Activated naive CD4-positive, alpha-beta T cell (primary cell): ENCODE results near the gene EZR.
"Not testable (repeated sequence)": the region's sequence is repeated elsewhere in the genome, so short reads cannot be mapped to it uniquely, and the experiment has no call there.

Experiments
- DNase-seq, 4 experiments: peaks; one replicate each; lab custom pipeline; 2025; lab: John Stamatoyannopoulos, UW

EZR gene

DNA sequence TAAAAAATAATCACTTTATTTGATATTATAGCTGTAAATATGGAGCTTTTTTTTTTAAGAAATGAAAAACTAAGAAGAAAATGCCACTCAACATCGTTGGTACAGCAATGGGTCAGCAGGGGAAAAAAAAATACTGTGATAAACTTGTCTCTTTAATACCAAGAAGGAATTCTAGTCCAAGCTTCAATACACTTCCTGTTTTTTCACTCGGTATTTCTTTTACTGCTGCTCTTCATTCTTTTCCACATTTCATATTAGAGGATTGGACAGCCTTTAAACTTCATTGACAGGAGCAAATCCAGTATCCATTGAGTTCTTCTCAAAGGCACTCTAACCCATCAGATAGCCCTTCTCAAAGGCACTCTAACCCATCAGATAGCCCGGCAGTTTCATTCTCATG, 22.2 kb upstream of the EZR start:
- no peak for DNase-seq

DNA sequence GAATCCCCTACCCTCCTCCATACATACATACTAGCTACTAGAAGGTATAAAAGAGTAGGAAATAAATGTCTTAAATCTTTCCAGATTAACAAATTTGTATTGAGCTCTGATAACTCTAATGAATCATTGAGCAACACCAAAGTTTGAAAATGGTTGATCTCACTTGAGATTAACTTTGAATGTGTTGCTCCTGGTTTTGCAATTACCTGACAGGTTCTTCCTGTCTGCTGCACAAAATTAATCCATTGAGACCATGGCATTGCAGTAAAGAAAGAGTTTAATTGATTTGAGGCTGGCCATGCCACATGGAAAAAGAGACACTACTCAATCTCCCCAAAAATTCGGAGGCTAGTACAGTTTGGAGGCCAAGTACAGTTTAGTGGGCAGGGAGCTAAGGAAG, 21.3 kb upstream of the EZR start:
- no peak for DNase-seq

DNA sequence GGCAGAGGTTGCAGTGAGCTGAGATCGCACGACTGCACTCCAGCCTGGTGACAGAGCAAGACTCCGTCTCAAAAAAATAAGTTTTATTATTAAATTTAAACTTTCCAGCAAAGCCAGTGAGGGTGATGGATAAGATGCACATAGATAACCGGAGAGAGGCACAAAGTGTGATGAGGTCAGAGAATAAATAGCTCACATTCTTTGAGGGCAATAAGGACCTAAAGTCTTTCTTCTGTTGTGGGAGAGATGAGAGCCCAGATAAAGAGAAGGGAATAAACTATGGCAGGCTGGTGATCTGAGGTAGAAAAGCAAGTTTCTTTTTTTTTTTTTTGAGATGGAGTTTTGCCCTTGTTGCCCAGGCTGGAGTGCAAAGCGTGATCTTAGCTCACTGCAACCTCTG, 20.6 kb upstream of the EZR start:
- no peak for DNase-seq

DNA sequence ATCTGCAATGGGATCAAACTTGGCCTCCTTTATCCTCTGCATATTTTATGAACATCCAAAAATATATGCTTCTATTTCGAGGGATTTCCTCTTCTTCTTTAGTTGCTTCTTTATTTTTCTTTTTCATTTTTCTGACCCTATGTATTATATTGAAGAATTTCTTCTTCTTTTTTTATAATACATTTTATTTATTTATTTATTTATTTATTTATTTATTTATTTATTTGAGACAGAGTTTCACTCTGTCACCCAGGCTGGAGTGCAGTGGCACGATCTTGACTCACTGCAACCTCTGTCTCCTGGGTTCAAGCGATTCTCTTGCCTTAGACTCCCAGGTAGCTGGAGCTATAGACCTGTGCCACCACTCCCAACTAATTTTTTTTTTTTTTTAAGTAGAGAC, 19.6 kb upstream of the EZR start:
- DNase-seq, result not testable (repeated sequence)

DNA sequence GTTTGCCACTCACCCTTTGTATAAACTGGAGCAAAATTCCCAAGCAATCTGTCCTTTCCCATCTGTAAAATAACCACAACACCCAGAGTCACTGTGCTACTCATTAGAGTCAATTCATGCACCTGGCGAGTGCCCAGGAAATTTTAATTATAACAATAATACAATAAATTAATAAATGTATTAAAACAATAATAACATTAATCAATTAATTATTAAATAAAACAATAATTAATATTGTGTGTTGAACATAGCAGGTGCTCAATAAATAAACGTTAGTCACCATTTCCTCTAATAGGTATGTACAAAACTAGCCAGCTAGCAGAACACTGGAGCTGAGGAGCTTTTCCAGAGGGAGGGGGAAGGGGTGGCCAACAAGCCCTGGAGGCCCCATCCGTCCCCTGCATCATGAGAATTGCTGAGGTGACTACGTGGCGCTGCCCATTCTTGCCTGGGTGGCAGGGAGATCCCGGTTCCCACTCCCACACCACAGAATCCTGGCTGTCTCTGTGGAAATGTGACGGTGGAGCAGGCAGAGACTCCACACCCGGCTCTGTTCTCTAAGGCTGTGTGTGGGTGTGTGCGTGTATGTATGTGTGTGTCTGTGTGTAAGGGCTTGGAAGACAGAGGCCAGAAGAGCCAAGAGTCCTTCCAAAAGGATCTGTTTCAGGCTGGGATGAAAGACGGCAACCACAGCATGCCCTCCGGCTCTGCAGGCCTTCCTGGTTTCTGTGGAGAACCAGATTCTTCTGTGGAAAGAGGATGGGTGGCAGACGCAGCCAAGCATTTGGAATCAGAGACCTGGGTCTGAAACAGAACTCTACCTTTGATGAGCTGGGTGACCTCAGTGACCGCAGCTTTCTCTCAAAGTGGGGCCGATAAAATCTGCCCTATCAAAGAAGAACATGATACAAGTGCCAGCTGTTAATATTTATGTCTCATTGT, 18.8 kb upstream of the EZR start:
- no peak for DNase-seq

DNA sequence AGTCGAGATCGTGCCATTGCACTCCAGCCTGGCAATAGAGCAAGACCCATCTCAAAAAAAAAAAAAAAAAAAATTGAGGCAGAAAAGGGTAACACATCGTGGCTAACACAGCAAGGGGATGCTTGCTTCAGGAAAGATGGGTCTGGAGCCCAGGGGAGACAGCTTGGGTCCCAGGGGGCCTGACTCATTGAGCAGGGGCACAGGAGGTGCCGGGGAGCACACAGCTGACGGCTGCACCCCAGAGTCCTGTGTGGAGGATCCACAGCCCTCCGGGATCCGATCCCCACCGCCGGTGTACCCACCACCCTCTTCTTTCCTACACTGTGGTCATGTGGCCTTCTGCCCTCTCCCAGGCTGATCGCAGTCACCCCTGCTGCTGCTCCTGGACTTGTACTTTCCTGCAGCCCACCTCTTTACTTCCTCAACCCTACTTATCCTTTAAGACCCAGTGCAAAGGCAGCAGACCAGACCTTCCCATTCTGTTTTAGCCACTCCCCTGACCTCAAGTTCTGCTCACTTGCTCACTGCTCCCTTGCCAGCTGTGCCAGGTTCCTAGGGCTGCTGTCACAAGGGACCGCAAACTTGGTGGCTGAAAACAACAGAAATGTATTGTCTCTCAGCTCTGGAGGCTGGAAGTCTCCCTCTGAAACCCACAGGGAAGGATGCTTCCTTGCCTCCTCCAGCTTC, 17.6 kb upstream of the EZR start:
- no peak for DNase-seq

DNA sequence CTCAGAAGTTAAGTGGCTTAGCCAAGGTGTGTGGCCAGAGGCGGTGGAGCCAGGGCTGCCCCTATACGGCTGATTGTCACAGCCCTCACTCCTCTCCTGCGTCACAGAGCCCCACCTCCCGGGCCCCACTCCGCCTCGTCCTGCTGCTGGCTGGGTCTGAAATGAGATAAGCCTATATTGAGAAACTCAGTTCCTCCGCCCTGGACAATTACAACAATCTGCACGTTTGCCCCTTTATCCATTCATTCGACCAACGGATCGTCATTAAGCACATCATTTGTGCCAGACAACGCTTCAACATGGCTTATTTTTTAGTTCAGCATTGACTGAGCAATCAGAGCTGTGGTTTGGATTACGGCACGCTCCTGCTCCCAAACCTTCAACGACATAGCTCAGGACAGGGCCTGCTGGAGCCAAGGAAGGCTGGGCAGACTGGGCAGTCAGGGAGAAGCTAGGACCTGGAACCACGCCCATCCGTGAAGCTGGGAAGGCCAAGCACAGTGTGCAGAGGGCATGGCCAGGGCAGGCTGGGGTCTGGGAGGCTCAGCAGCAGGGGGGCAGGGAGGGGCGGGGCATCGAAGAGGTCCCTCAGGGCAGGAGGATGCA, 16.6 kb upstream of the EZR start:
- no peak for DNase-seq

DNA sequence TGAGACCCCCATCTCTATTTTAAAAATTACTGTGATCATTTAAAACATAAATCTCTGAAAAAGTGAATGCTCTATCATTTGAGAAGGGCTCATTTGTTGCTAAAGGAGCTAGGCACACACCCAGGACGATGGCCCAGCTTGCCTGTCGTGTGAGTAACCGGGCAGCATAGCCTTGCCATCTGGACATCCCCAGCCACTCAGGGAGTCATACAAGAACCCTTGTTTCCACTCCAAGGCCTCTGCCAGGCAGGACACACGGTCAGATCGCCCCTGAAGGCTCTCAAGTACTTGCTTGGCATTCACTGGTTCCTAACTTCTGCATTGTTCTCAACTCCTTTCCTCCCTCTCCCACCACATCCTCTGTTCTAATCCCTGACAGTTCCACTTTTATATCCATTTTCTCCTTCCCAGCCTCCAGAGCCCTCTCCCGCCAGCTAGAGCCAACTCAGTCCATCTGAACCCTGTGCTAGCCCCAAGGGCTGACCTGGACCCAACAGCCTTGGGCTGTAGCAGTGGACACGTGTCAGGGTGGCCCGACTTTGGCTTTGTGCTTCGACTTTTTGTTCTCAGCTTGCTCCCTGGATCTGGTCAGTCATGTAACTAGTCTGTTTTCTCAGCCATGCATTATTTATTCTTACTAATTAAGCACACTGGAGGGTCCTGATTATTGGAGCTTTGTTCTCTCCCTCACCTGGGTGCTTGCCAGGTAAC, 15.7 kb upstream of the EZR start:
- DNase-seq, result no peak

DNA sequence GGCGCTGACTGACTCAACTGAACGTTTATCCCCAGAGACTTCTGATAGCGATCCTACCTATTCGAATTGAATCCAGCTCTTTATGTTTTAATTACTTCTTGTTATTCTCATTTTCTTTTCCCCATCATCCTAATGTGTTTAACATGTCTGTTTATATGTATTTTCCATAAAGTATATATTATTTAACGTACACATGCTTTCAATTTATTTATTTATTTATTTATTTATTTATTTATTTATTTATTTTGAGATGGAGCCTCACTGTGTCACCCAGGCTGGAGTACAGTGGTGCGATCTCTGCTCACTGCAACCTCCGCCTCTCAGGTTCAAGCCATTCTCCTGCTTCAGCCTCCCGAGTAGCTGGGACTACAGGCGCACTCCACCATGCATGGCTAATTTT, 13.6 kb upstream of the EZR start:
- DNase-seq, result not testable (repeated sequence)

DNA sequence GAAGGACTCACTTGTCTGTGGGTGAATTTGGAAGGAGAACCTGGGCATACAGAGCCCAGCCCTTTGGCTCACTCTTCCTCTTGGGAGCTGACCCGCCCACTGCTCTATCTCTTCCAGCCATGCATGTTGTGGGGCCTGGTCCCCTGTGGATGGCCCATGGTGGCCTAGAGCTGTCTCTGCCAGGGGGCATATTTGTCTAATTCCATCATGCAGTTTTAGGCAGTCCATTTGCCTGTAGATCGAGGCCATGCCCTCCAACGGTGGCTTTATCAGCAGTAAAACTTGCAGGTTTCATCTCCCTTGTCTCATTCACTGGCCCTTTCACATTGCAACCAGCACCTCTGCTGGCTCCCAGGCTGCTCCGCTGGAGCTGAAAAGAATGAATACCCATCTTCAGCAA, 12.9 kb upstream of the EZR start:
- no peak for DNase-seq

DNA sequence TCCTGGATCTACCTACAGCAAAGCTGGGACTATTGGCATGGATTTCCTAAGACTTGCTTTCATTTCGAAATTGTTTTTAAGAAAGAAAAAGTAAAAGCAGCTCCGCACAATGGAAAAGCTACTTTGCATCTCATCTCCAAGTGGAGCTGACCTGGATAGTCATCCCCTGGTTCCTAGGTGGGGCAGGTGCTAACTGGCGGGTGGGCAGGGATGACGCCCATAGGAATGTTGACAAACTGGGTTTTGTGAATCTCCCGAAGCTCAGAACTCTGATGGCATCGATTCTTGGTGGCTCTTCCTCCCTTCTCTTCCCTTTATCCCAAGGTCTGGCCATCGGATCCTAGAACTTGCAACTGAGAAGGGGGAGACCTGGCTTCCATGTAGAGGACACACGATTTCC, 12.4 kb upstream of the EZR start:
- DNase-seq, result no peak

DNA sequence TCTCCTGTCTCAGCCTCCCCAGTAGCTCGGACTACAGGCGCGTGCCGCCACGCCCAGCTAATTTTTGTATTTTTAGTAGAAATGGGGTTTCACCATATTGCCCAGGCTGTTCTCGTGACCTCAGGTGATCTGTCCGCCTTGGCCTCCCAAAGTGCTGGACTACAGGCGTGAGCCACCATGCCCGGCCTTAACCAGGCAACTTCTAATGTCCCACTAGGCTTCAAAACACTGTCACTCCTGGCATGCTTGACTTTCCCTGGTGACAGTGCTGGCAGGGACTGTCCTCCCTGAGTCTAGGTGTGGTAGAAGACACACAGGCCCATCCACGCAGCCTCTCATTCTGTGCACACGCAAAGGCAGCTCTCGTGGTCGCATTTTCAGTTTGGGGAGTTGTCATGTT, 11.6 kb upstream of the EZR start:
- DNase-seq, result no peak

DNA sequence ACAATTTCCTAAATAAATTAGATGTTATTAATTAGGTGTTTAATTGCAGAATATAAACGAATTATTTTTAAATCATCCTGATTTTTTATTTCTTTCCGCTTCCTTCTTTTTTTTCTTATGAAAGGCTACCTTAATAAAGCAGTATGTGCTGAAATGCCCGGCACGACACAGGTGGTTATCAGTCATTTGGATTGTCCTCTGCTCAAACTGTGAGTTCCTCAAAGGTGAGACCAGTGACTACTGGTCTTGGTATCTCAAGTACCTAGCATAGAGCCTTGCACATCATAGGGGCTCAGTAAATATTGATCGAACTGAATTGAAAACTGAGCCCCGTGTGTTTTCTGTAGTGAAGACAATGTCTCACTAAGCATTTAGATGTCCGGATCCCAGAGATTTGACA, 9.6 kb upstream of the EZR start:
- DNase-seq, result no peak

DNA sequence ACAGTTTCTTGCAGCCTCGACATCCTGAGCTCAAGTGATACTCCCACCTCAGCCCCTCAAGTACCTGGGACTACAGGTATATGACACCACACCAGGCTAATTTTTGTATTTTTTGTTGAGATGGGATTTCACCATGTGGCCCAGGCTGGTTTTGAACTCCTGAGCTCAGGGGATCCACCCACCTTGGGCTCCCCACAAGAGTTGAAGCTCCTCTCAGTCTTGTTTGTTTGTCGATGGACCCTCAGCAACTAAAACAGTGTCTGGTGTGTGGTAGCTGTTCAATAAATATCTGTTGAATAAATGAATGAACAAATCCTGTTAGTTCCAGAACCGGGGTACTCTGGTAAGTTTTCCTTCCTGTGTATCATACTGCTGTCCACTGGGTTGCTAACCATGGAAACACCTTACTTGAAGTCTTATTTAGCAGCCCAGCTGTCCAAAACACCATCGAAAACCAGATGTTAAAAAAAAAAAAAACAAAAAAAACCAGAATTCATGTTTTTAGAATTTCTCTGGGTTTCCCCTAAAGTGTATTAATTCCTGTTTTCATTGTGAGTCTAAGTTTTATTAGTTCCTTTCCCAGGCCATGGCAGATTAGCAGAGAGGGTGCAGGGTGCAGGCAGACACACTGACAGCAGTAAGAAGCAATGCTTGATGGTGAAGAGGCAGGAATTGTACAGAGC, 7.8 kb upstream of the EZR start:
- no peak for DNase-seq

DNA sequence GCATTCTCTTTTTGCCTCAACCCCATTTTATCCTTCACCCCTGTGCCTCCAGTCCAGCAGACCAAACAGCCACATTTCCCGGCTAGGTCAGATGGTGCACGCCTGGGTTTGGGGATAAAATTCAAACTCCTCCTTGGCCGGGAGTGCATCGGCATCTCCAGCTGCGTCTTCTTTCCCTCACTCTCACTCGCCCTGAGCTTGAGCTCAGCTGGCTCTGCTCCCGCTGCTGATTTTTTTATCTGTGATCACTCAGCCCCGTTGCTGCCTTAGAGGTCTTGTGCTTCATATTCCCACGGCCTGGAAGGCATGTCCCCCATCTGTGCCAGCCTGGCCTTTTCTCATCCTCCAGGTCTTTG, 6.8 kb upstream of the EZR start:
- DNase-seq, result no peak

DNA sequence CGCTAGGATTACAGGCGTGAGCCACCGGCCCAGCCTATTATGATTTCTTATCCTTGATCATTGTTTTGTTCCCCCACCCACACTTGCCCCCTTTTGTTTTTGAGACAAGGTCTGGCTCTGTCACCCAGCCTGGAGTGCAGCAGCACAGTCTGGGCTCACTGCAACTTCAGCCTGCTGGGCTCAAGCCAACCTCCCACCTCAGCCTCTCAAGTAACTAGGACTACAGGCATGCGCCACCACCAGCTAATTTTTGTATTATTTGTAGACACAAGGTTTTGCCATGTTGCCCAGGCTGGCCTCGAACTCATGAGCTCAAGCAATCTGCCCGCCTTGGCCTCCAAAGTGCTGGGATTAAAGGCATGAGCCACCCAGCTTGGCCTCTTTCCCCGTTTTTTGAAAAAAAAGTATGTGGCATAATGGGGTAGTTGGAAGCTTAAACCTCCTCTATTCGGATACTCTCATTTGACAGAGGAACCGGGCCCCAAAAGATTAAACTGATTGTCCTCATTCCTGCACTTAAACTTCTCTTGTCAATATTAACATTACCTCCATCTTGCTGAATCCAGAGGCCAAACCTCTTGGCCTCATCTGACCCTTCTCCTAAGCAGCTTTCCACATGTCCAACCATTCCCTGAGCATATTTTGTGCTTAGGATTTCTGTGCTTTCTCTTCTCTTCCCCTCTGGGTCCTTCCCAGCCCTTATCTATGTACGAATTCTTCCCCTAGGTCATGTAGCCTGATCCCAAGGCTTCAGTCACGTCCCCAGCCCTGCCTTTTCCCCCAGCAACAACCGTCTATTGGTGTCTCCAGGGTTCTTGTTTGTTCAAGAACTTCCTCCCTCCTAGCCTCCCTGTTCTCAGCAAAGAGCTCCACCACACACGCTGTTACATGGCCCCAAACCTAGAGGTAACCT, 6.1 kb upstream of the EZR start:
- no peak for DNase-seq

DNA sequence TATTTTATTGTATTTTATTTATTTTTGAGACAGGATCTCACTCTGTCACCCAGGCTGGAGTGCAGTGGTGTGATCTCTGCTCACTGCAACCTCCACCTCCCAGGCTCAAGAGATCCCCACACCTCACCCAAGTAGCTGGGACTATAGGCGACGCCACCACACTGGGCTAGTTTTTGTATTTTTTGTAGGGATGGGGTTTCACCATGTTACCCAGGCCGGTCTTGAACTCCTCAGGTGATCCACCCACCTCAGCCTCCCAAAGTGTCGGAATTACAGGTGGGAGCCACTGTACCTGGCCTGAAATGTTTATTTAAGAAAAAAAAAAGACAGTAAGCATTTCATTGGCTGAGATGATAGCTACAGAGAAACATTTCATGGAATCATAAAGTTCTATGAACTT, 4.4 kb upstream of the EZR start:
- not testable (repeated sequence) for DNase-seq

DNA sequence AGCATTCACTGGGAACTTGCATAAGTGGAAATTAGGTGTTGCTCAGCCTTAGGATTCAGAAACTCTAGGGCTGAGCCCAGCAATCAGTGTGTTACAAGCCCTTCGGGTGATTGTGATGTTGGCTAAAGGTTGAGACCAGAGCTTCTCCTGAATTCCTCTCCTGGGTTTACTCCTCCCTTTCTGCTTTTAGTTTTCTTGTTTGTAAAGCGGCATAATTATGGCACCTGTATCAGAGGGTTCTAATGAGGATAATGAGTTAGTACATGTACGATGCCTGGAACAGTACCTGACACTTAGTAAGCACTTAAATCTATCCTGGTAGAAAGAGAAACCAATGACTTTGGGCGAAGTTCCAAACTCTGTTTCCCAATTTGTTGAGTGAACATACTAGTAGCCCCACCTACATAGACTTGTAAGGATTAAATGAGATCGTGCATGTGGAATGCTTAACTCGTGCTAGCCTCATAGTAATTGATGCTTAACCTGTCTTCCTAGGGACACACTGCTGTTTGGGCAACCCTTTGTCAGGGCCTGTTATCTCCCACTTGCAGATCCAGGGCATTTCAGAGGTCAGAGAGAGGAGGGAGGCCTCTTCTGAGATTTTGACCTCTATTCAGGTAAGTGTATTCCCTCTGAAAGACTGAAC, 932 bp upstream of the EZR start:
- no peak for DNase-seq

DNA sequence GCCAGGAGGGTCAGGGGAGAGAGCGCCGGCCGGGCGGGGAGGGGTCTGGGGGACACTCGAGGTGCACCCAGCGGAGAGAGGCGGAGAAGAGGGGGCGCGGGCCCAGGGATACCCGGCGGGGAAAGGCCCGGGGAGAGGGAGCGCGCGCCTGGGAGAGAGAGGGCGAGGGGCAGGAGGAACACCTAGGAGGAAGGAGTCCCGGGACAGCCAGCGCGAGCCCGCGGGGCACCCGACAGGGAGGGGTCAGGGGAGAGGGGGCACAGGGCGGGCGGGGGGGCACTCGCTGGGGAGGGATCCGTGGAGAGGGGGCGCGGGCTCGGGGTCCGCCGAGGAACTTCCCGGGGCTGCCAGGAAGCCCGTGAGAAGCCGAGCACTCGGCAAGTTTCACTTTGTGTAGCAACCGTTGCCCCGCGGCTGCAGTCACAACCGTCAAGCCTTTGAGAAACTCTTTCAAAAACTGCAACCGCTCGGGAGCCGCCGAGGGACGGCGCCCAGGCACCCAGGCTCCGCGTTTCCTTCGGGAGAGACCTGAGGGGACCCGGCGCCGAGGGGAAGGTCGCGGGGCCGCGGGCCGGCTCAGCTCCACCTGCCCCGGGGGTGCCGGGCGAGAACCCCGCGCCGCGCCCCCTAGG, 471 bp downstream of the EZR start:
- peak; percentile 50 to 61 (median 54) for DNase-seq
